Stimulated activated CD8-positive, alpha-beta memory T cell treated with anti-CD3 and anti-CD28 coated beads, Interleukin-2, amount 100 ng/mL, for 48 hours (primary cell): ENCODE results near the gene STPG4.

Source experiments
- DNase-seq, 2 donors: peaks; one replicate each; pipeline ENCODE4 v3.0.0-alpha.2; 2020; ENCODE audit warnings: low read depth in 2 of 2

STPG4 gene

GRCh38 chr2:47088371-47089082 is 66.6 kb downstream of the STPG4 start:
- DNase-seq, result no peak

- DNase-seq, result no peak
Measured at GRCh38 chr2:47087051-47087450, 68.1 kb downstream of the STPG4 start.

- DNase-seq, result no peak
Measured at GRCh38 chr2:47086571-47086970, 68.5 kb downstream of the STPG4 start.

GRCh38 chr2:47086054-47086471 is 69.0 kb downstream of the STPG4 start:
- no peak for DNase-seq

GRCh38 chr2:47083886-47084687 is 71.0 kb downstream of the STPG4 start:
- DNase-seq, result no peak

- DNase-seq, result no peak
Measured at GRCh38 chr2:47083485-47083884, 71.6 kb downstream of the STPG4 start.

GRCh38 chr2:47083005-47083404 is 72.1 kb downstream of the STPG4 start:
- no peak for DNase-seq

- DNase-seq, result no peak
Measured at GRCh38 chr2:47080888-47081301, 74.2 kb downstream of the STPG4 start.

- DNase-seq, result no peak
Measured at GRCh38 chr2:47079515-47080412, 75.3 kb downstream of the STPG4 start.

- no peak for DNase-seq
Measured at GRCh38 chr2:47078541-47079482, 76.3 kb downstream of the STPG4 start.

- no peak for DNase-seq
Measured at GRCh38 chr2:47077442-47078117, 77.5 kb downstream of the STPG4 start.

GRCh38 chr2:47076586-47077441 is 78.3 kb downstream of the STPG4 start:
- no peak for DNase-seq

GRCh38 chr2:47076126-47076506 is 79.0 kb downstream of the STPG4 start:
- no peak for DNase-seq

- DNase-seq, result no peak
Measured at GRCh38 chr2:47075361-47076125, 79.6 kb downstream of the STPG4 start.

GRCh38 chr2:47074691-47075090 is 80.4 kb downstream of the STPG4 start:
- no peak for DNase-seq

GRCh38 chr2:47073641-47074040 is 81.5 kb downstream of the STPG4 start:
- no peak for DNase-seq

- DNase-seq, result no peak
Measured at GRCh38 chr2:47073217-47073616, 81.9 kb downstream of the STPG4 start.

GRCh38 chr2:47072728-47073191 is 82.3 kb downstream of the STPG4 start:
- no peak for DNase-seq
